Stimulated activated CD4-positive, alpha-beta T cell treated with anti-CD3 and anti-CD28 coated beads, Interleukin-12 subunit alpha, Interleukin-12 subunit beta, amount 100 ng/mL, for 48 hours (primary cell): ENCODE results near the gene CKB.
A peak's percentile ranks its signal among the peaks of the same experiment; 100 is the strongest.

Source experiments
- DNase-seq, 3 donors: peaks; one replicate each; pipeline ENCODE4 v3.0.0-alpha.2; 2020; ENCODE audit warnings: low read depth in 2 of 3, low spot score in 1 of 3

Gene CKB

GRCh38 chr14:103549361-103550311 lies 27.0 kb upstream of the CKB start:
- no peak for DNase-seq

GRCh38 chr14:103548463-103549351 lies 26.1 kb upstream of the CKB start:
- no peak for DNase-seq

DNA sequence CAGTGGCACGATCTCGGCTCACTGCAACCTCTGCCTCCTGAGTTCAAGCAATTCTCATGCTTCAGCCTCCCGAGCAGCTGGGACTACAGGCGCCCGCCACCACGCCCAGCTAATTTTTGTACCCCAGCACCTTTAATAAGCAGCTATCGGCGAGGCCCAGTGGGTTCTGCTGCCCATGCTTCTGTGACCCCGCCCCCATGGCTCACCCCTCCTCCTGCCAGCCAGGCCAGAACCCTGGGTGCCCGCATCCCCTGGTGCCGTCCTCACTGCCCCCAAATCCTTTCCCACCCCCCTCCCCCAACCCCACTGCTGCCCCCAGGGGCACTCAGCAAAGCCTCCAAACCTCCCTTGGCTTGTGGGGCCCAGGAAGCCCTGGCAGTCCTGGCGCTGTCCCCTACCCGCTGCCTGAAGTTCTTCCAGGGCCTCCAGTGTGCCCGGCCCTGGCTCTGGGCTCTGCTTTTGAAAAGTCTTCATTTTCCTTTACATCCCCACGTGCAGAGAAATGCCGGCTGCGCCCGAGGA lies 25.4 kb upstream of the CKB start:
- DNase-seq, result no peak

- no peak for DNase-seq
Observed at GRCh38 chr14:103547455-103547940, 24.9 kb upstream of the CKB start.

DNA sequence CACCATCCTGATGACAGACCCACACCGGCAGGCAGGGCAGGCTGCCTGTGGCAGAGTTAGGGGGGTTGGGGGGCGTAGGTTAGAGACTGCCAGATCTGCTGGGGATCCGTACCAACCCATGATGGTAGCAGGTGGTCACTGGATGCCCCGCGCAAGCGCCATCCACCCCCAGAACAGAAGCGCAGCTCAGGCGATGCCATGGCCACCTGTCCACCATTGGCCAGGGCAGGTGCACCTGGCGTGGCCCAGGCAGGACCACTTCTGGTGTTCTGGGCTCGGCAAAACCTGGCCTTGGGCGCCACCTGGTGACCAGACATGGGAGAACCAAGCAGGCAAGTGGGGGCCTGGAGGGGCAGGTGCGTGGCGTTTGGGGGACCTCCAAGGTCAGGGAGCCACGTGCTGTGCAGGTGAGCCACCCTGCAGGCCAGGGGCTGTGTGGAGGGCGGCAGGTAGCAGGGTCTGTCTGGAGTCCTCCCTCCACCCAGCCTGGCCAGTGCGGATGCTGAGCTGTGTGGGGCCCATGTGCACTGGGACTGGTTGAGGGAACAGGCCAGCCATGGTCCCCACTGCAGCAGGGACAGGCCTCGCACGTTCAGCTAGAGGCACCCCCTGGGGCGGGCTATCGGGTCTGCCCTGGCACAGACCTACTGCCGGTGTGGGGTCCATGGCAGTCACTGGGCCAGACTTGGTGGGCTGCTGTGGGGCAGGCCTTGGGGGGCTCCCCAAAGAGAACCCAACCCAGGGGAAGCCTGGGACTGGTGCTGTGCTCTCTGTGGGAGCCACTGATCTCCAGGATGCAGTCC lies 24.2 kb upstream of the CKB start:
- peak; percentile 59 to 65 (median 61) for DNase-seq

GRCh38 chr14:103545915-103546651 lies 23.5 kb upstream of the CKB start:
- no peak for DNase-seq

GRCh38 chr14:103545219-103545914 lies 22.7 kb upstream of the CKB start:
- DNase-seq, result no peak

DNA sequence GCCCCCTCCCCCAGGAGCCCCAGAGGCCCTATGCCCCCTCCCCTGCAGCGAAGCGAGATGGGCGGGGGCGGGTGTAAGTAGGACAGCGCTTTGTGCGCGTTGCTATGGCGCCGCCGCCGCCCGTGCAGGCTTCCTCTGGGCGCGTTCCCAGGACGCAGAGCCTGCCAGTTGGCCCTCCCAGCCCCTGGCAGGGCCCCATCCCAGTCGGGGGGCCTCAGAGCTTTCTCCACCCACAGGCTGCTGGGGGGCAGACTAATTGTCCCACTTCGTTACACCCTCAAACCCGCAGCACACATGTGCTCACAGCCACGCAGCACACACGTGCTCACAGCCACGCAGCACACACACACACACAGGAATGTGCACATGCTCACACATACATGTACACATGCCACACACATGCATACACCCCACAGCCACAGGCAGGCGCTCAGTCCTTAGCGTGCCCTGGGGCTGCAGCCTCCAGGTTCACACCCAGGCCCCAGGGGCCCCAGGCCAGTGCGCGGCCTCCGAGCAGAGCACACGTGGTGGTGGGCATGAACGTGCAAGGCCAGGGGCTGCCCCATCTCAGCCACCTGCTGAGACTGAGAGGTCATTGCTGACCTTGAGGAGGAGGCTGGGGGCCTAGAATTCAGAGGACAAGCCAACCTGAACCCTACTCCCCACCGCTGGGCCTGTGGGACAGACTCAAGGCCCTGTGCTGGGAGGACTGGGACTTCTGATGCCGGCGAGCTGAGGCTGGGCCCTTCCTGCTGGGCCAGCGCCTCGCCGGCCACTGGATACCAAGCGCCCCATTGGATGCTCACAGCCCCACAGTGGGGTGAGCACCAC lies 22.0 kb upstream of the CKB start:
- no peak for DNase-seq

DNA sequence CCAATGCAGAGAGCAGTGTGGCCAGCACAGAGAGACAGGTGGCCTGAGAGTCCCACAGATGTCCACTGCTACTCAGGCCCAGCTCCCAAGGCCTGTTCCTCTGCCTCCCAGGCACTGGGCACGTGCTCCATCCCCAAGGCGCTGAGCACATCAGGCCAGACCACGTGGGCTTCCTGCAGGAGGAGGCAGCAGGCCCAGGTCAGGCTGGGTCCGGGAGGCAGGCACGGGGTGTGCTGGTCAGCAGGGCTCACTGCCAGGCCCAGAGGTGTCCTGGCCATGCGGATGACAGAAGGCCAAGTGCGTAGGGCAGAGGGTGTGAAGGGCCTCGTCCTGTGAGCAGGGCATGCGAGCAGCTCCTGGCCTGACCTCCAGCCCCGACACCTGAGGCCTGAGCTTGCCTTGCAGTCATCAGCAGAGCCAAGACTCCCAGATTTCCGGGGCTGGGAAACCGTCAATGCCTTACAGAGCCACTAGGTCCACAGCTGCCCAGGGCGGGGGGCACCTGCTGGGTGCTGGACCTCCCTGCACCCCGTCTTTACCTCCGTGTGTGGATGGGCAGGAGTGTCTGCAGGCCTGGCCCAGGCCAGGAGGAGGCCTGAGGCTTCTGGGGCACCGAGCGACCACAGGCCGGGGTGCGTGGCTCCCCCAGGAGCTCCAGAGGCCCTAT lies 21.2 kb upstream of the CKB start:
- no peak for DNase-seq

DNA sequence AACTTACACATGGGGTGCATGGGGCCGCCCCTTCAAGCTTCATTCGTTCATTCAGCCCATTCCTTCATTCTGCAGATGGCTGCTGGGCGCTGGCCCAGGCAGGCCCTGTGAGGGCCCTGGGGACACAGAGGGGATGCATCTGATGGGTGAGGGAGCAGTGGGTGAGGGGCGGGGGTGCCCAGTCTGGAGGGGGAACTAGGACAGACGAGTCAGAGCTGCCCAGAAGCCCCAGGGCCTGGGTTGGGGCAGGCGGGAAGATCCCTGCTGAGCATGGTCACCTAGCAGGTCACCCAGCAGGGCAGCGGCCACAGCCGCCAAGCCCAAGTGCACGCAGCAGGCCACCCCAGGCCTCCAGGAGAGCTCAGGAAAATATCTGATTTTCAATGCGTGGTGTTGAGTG lies 20.5 kb upstream of the CKB start:
- no peak for DNase-seq

DNA sequence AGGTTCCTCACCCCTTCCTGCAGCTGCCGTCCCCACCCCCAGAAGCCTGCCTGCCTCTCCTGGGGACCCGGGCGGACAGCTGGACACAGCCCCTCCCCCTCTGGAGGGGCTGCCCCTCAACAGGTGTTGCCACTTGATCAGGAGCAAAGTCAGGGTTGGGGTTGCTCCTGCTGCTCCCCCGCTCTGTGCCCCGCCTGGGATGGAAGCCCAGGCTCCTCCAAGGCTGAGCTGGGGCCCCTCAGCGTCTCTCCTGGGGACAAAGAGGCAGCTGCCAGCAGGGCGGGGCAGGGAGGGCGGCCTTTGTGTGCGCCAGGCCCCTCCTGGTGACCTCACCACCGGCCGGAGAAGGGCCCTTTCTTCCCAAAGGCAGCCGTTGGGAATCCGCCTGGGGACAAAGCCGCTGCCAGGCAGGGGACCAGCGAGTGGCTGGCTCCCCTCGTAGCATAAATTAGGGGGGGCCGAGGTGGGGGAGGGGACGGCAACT lies 20.0 kb upstream of the CKB start:
- no peak for DNase-seq

DNA sequence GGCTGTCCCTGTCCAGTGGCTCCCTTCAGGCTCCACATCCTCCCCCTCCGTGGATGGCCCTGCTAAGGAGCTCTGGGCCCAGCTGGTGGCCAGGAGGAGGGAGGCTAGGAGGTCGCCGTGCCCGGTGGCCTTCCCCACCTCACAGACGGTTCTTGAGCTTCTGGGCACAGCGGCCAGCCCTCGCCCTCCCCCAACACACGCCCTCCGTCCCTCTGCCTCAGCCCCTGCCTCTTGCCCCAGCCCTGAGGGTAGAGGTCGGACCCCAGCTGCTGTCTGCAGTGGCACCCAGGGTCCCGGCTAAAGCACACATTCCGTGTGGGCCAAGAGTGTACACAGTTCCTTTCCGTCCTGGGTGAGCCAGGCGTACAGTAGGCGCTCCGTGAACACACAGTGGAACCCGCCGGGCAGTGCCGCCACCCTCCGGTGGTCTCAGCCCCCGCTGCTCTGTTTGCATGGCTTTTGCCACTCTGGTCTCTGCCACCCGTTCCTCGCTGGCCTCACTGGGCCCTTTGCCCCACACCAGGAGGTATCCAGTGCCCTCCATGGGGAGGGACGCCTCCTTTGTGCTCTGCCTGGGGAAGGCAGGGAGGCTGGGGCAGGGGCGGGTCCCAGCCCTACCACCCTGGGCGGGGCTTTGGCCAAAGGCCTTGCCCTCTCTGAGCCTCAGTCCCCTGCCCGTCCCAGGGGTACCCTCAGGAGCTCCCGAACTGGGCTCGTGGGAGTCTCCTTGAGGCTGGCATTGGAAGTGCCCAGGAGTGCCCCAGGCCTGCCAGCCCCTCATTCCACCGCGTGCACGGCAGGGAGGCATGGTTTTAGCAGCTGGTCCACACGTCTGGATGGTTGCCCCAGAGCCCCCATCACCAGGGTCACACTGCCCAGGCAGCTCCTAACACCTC lies 19.3 kb upstream of the CKB start:
- DNase-seq, result no peak

- no peak for DNase-seq
Observed at GRCh38 chr14:103540821-103541708, 18.4 kb upstream of the CKB start.

DNA sequence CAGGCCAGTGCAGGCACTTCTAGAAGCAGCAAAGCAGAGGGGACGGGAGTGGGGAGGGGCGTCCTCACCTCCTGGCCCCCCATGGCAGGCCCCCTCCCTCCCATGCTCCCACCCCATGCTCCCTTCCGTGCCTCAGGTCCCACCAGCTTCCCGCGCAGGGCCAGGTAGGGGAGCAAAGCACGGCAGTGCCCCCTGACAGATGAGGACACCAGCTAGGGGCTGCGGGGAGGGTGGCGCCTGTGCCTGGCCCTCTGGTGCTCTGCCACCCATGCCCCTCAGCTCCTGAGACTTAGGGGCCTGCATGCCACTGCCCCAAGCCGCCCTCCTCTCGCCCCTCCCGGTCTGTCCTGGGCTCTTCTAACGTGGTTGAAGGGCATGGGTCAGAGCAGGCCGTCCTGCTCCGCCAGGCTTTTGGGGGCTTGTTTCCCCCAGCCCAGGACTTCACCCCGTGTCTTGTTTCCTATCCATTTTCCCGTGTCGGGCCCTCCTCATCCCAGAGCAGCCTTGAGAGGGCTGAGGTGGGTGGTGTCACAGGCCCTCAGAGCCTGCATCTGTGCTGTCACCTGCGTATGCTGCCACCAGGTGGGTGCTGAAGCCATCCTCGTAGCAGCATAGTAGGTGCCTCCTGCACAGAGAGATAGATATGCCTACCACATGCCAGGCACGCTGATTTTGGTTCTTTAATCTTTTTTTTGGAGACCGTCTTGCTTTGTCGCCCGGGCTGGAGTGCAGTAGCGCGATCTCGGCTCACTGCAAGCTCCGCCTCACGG lies 16.6 kb upstream of the CKB start:
- no peak for DNase-seq
